ENCODE data around the gene KDM1B. TPM values are rescaled to one million over a fixed set of nuclear protein-coding genes. Genes with fewer than 3 reads are reported as not detected.
A peak's percentile ranks its signal among the peaks of the same experiment; 100 is the strongest.

KDM1B gene
- total and polyA plus RNA-seq, 2 of the 8 experiments (the other 6 are each of a cell fraction or from before 2014, with no cell fraction given): 3.7 to 7.5 TPM

GRCh38 chr6:18213439-18213838 lies 58.2 kb downstream of the KDM1B start:
- Histone ChIP-seq H3K4me3 (ENCODE audit: extremely low read depth in 1 of 4, insufficient read depth in 2 of 4, low read depth in 3 of 4, low read length in 4 of 4) (no peak overlapping the region), H2AK5ac (ENCODE audit: low read depth, low read length) (no peak overlapping the region), H3K27ac (ENCODE audit: low read depth, low read length) (no peak overlapping the region), H2BK15ac (ENCODE audit: low read length) (no peak overlapping the region), H2AFZ (ENCODE audit: low read length) (no peak overlapping the region), H3K23me2 (ENCODE audit: low read depth, low read length) (no peaks in the 10 kb centered on the region), H4K20me1 (replicated peaks in 1 of 2; ENCODE audit: control insufficient read depth in 1 of 2, insufficient read depth in 2 of 2, low read length in 2 of 2) (no peaks in the 10 kb centered on the region), H3K79me1 (ENCODE audit: low read depth, low read length) (no peaks in the 10 kb centered on the region), H4K91ac (replicated peaks; ENCODE audit: insufficient read length, low read length) (no peak overlapping the region), H3K27me3 (replicated peaks in 1 of 4; ENCODE audit: control insufficient read depth in 3 of 4, extremely low read depth in 1 of 4, insufficient read depth in 3 of 4, low read length in 3 of 4) (no peaks in the 10 kb centered on the region), H3K79me2 (ENCODE audit: control insufficient read depth in 1 of 2, insufficient read depth in 2 of 2, low read length in 2 of 2) (no peaks in the 10 kb centered on the region), H2BK5ac (ENCODE audit: low read depth, low read length) (no peak overlapping the region), H2BK120ac (replicated peaks; ENCODE audit: low read depth, low read length) (no peak overlapping the region), H3K4me1 (replicated peaks in 1 of 4; ENCODE audit: control insufficient read depth in 3 of 4, insufficient read depth in 4 of 4, low read length in 3 of 4) (no peaks in the 10 kb centered on the region), H3K14ac (ENCODE audit: insufficient read length) (no peak overlapping the region), H3K9ac (replicated peaks in 1 of 4; ENCODE audit: extremely low read depth in 1 of 4, low read depth in 3 of 4, low read length in 3 of 4) (no peak overlapping the region), H3K4me2 (ENCODE audit: insufficient read depth in 1 of 2, low read depth in 2 of 2, low read length in 2 of 2) (no peak overlapping the region), H3K18ac (ENCODE audit: extremely low read depth, low read length) (no peak overlapping the region), H4K5ac (ENCODE audit: insufficient read length, low read depth, low read length) (no peak overlapping the region), H4K8ac (ENCODE audit: extremely low read depth, insufficient read depth, low read length) (no peak overlapping the region), H3K23ac (ENCODE audit: insufficient read length) (no peak overlapping the region), H3K36me3 (ENCODE audit: control insufficient read depth in 2 of 4, insufficient read depth in 4 of 4, low read length in 3 of 4) (no peaks in the 10 kb centered on the region; a peak in 3 of 8 replicates), H3K9me3 (ENCODE audit: insufficient read depth in 2 of 2, low read depth in 1 of 2, low read length in 1 of 2) (no peaks in the 10 kb centered on the region), H3K56ac (replicated peaks; ENCODE audit: insufficient read length, low read depth, low read length) (no peak overlapping the region), H3K4ac (replicated peaks; ENCODE audit: insufficient read length, low read depth, low read length) (no peak overlapping the region), H2BK12ac (ENCODE audit: low read depth, low read length) (no peak overlapping the region), H2BK20ac (ENCODE audit: low read length) (no peak overlapping the region)
- ChIA-PET POLR2A (ENCODE audit: partially characterized antibody) (interaction anchor here (1.0 to 2.0 kb wide), 3 partner anchors 9 to 62 kb away, joined by 3 to 10 read pairs (median 3); no protein-coding TSS in a partner anchor), CTCF (ENCODE audit: partially characterized antibody) (interaction anchor here (1.1 kb wide), 1 partner anchor 91 kb away, joined by 5 read pairs; no protein-coding TSS in a partner anchor)
- TF ChIP-seq CREB1 (IDR thresholded peaks at IDR 0.05) (no peak), CTBP2 (IDR thresholded peaks at IDR 0.05; ENCODE audit: borderline replicate concordance, insufficient read depth, insufficient read length, low read length) (no peak), EP300 (IDR thresholded peaks at IDR 0.05; ENCODE audit: borderline replicate concordance in 1 of 2, low read depth in 2 of 2, low read length in 2 of 2) (no peak), NRF1 (IDR thresholded peaks at IDR 0.05; ENCODE audit: low read depth, low read length) (no peak)
- DNase-seq (ENCODE audit: low read depth in 1 of 2, low spot score in 2 of 2) (peak in 1 of 2 experiments; percentile 10), FAIRE-seq (no peak)
- 89% methylated on average over 9 of the region's 9 CpGs; no CpG with 5 or more reads in 1 of the 2 experiments for WGBS, 2 experiments (ENCODE audit: extremely low coverage in 1 of 2, insufficient coverage in 1 of 2, insufficient read length in 1 of 2, insufficient replicate concordance in 2 of 2, low coverage in 1 of 2, low lambda C conversion rate in 2 of 2, missing lambda C conversion rate in 1 of 2)
